DMS79 (cell line): ENCODE results near the gene KRTAP9-9.
"Not testable (repeated sequence)": the region's sequence is repeated elsewhere in the genome, so short reads cannot be mapped to it uniquely, and the experiment has no call there.

Experiments
- DNase-seq: peaks from one replicate; lab custom pipeline; 2025; lab: John Stamatoyannopoulos, UW

The KRTAP9-9 gene

DNA sequence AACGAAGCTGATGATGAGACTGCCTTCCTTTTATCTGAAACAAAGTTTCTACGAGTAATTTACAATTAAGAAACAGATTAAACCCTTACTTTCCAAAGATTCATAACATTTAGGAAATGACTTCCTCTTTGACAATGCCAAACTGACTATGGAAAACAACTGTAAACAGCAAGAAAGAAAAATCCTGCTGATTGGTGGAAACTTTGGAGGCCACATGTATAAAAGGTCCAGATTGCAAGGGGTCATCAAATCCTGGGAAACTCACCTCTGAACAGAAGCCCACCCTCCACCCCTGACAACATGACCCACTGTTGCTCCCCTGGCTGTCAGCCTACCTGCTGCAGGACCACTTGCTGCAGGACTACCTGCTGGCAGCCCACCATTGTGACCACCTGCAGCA, 9.9 kb downstream of the KRTAP9-9 start, which contains the start of gene KRTAP9-6:
KRTAP9-6 (plus strand) TSS at position 301 of the 400 bp plus-strand sequence; CDS start at position 301, 0 bp downstream.
- DNase-seq = no peak

DNA sequence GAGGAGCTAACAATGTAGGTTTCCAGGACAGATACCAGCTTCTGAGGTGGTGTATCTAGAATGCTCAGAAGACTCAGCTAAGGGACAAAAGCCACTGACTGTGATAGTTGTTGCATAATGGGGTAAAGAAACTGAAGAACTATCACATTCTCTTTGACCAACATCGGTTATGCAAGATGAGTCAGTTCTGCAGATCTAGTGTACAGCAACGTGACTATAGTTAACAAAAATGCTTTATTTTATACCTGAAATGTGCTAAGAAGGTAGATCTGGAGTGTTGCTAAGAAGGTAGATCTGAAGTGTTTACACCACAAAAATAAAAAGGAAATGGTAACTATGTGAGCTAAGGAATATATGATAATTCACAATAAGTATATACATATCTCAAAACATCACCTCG, 12.5 kb downstream of the KRTAP9-9 start:
- DNase-seq = no peak

DNA sequence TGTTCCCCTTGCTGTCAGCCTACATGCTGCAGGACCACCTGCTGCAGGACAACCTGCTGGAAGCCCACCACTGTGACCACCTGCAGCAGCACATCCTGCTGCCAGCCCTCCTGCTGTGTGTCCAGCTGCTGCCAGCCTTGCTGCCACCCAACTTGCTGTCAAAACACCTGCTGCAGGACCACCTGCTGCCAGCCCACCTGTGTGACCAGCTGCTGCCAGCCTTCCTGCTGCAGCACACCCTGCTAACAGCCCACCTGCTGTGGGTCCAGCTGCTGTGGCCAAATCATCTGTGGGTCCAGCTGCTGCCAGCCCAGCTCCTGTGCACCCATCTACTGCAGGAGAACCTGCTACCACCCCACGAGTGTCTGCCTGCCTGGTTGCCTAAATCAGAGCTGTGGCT, 16.1 kb downstream of the KRTAP9-9 start:
- DNase-seq = not testable (repeated sequence)

DNA sequence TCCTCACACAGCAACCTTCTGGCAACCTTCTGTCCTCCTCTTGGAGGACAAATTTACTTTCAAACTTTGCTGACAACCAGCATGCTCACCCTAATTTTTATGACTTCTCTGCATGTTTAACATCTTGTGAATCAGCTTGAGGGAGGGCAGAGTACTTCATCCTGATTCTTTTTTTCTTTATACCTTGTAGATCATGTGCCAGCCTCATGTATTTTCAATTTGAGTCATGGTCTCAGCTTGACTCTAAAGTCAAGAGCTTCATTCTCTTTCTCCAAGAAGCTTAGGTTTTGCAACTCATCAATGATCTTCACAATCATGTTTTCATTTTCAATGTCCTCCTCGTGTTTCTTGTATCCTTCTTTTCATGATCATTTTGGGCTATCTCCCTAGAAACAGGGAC, 16.7 kb downstream of the KRTAP9-9 start:
- DNase-seq = no peak

DNA sequence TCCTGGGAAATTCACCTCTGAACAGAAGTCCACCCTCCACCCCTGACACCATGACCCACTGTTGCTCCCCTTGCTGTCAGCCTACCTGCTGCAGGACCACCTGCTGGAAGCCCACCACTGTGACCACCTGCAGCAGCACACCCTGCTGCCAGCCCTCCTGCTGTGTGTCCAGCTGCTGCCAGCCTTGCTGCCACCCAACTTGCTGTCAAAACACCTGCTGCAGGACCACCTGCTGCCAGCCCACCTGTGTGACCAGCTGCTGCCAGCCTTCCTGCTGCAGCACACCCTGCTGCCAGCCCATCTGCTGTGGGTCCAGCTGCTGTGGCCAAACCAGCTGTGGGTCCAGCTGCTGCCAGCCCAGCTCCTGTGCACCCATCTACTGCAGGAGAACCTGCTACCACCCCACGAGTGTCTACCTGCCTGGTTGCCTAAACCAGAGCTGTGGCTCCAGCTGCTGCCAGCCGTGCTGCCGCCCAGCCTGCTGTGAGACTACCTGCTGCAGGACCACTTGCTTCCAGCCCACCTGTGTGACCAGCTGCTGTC, 20.5 kb downstream of the KRTAP9-9 start, which contains the start of gene KRTAP9-7:
KRTAP9-7 (plus strand) TSS at position 51 of the 543 bp plus-strand sequence; CDS start at position 51, 0 bp downstream.
- not testable (repeated sequence) for DNase-seq

DNA sequence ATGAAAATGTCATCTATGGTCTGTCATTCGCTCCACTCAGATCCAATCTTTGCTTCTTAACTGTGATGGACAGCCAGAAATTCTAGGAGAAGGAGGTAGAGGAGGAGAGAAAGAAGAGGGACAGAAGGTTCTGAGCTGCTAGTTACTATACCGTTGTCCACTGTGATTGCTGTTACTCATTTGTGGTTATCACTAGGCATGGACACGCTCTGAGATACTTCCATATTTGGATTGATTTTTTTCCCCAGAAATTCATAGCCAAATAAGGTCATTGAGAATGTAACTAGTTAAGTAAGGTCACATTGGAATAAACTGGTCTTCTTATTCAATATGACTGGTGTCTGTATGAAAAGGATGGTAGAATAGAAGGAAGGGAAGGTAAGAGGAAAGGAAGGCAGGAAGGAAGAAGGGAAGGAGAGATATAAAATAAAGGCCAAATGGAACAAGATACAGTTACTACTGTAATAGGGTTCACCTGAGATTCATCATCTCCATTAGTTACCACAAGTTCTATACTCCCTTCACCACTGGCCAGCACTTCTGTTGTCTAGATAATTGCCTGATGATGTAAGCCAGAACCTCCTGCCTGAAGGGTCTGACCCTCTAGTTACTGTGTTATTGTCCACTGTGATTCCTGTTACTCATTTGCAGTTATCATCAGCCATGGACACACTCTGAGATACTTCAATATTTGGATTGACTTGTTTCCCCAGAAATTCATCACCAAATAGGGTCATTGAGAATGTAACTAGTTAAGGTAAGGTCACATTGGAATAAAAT, 23.2 kb downstream of the KRTAP9-9 start:
- no peak for DNase-seq

DNA sequence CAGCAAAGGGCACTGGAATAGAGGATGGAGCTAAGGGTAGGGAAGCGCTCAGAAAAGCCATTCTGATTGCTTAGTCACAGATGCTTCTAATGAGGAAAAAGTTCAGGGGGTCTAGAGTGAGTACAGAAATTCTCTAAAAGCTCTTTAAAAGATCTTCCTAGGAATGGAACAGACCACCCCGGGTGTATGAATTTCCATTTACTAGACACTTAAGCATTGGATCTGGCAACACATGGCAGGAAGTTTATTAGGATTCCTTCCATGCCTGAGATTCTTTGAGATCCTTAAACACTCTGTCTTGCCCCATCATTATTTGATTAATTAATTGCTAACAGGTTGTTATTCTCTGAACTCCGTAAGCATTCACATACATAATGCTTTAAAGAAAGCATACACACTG, 28.9 kb downstream of the KRTAP9-9 start:
- no peak for DNase-seq

DNA sequence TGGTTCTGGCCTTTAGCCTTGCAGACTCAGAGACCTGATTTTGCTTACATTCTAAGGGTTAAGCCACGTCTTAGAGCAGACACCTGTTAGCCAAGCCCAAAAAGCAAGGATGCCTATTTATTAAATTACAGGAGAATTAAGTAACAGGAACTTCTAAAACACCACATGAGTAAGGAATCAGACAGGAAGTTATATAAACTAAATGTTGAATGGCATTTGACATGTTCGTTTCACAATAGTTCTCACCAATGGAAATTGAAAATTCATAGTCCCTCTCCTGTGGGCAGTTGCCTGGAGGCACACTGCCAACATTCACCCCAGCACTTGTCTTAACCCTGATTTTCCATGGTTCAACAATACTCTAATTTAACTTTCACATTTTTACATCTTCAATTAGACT, 29.4 kb downstream of the KRTAP9-9 start:
- DNase-seq = no peak

DNA sequence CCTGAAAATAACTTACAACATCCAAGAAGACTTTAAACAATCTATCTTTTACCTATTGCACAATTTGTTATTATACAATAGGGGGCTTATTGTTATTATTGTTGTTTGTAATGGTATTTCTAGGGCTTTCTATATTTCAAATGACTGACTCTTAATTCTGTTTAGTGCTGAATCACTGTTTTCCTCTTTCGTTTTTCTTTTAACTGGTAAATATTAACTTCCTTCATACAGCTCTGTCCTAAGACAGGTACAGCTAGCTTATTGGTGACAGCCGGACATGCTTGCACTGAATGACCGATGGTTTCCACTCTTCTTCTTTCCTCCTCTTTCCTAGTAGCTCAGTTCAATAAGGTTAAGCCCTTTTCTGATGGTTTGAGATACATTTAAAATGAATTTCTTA, 31.9 kb downstream of the KRTAP9-9 start:
- no peak for DNase-seq

DNA sequence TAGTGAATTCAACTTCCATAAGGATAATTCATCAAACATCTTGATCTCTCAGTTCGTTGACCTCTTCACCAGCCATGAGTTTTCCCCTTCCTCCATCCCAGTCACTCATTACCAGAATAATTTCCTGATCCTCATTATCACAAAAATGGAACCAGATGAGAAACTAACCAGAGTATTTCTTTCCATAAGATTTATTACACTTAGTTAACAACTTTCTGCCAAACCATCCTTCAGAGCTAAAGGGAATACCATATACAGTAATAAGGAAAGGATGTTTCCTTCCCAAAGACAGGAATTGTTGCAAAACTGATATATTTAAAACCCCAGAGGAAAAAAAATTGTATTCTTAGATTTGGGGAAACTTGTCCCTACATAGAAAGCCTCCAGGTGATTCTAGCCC, 38.8 kb downstream of the KRTAP9-9 start:
- DNase-seq = no peak

DNA sequence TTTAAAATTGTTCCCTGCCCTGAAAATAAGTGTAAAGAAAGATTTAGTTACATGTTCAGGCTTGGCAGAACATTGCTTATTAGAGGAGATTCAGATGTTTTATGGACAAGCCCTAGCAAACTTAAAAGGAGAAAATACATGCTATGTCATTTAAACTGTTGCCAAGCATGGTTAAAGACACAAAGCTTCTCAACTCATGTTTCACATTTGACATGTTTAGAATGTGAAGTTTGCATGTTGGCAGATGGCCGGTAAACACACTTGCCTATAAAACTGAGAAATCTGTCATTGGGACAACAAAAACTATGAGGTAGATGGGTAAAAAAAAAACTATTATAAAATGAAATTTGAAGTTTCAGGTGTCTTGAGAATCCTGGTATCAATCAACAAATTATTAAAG, 41.7 kb downstream of the KRTAP9-9 start:
- no peak for DNase-seq

DNA sequence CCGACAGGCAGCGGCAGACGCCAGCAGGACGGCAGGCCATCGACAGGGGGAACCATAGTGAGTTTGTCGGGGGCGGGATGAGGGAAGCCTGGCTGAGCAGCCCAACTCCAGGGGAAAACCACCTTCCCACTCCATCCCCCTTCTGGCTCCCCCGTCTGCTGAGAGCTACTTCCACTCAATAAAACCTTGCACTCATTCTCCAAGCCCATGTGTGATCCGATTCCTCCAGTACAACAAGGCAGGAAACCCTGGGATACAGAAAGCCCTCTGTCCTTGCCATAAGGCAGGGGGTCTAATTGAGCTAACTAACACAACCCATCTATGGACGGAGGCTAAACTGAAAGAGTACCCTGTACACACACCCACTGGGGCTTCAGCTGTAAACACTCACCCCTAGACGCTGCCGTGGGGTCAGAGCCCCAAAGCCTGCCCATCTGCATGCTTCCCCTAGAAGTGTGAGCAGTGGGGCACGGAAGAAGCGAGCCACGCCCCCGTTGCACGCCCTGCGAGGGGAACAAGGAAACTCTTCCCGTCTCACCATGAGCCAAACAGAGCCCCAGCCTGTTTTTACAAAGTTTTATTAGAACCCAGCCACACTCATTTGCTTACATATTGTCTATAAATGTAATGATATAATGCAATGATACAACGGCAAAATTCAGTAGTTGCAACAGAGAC, 43.4 kb downstream of the KRTAP9-9 start:
- DNase-seq = no peak

DNA sequence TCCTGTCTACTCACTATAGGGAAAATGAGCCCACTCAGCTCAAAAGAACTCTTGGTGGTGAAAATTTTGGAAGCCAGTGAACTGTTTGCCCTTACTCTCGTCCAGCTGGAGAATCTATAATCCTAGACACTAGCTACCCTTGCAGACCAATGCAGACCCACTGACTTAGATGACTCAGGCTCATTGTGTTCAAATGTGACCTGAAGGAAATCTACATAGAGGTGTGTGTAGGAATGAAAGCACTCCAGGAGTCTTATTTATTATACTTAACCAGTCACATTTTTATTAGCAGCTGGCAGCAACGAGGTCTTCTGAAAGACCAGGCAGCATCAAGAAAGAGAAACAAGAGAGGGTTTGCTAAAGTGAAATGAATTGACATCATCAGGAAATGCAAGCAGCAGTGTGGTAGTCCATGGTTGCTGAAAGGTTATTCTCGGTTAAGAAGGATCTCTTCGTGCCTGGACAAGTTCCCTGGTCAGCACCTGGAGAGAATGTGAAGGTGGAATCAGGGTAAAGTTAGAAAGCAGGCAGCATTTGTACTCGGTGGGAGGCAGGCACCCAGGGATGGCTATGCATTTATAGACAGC, 46.1 kb downstream of the KRTAP9-9 start:
- DNase-seq = peak; percentile 74

DNA sequence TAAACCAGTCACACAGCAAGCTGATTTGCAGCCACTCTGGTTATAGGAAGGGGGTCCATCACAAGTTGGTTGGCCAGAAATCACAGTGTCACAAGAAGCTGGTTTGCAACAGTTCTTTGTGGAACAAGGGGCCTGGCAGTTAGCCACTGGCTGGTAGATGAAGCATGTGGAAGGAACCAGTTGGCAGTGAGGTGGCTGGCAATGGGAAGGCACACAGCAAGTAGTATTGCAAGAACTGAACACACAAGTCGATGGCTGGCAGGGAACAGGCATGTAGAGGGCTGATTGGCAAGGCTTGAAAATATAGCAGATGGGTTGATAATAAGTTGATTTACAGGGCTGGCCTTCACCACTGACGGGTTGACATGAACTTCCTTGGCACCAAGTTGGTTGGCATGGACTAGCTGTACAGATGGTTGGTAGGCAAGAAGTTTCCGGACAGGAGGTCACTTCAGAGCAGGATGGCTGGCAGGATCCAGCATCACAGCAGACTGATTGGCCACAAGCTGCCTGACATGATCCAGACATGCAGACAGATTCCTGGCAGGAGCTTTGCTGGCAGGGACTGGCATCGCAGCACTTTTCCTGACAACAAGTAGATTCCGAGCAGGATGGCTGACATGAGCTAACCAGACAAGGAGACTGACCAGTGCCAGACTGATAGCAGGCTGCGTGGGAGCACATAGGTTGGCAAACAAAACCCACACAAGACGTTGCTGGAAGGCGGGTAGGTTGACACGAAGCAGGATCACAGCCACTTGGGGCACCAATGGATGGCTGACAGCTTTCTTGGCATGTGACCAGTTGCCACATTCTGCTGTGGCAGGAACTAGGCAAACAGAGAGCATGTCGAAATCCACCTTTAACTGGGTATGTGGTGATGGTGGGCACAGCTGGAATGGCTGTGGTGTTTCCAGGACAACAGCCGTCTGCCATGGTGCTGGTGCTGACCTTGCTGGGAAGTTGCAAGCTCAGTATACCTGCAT, 47.0 kb downstream of the KRTAP9-9 start, which contains the start of gene KRTAP29-1:
KRTAP29-1 (minus strand) TSS at position 936 of the 986 bp plus-strand sequence; CDS start at position 936, 0 bp downstream.
- DNase-seq = no peak

DNA sequence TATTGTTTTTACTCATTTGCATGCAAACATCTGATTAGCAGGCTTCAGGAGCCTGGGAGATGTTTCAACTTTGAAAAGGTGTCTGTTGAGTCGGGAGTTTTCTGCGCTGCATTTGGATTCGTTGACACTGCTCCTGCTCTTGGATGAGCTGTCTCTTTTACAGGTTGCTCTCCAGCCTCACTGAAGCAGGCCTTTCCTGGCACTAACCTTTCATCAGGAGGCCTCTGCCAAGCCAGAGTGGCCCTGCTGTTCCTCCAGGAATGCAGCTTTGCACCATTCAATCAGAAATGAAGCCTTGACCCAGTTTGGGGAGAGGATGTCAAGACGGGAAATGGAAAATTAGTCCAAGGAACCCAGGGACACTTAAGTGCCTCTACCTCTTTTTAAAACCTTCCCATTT, 47.8 kb downstream of the KRTAP9-9 start:
- no peak for DNase-seq

DNA sequence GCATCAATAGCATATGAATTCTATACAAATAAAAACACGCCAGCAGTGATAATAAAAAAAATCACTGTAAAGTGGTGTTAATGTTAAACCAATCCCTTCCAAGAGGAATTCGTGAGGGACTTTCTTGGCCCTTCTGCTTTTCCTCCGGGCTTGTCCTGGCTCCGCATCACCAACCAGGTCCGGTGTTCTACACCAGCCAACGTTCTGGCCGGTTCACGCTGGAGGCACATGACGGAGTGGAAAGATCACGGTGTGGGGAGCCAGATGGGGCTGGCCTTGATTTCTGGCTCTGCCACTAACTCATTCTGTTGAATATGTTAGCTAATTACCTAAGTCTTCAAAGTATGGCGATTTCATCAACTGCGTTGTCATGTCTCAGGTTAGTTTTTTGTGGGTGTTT, 48.9 kb downstream of the KRTAP9-9 start:
- DNase-seq = no peak
